GM19372 (cell line): Measurements from ENCODE around the gene ZFAND3.
"Not testable (repeated sequence)": the region's sequence is repeated elsewhere in the genome, so short reads cannot be mapped to it uniquely, and the experiment has no call there.

Experiments
- ATAC-seq: cut with Tn5 transposase; IDR thresholded peaks from one replicate; pipeline ENCODE4 v1.9.1; 2021; ENCODE audit warnings: mild to moderate bottlenecking, low read depth, moderate library complexity; ENCODE audit not compliant: unreplicated experiment

The ZFAND3 gene

GRCh38 chr6:37928217-37928616 is 108.7 kb downstream of the ZFAND3 start:
- no peak for ATAC-seq

DNA sequence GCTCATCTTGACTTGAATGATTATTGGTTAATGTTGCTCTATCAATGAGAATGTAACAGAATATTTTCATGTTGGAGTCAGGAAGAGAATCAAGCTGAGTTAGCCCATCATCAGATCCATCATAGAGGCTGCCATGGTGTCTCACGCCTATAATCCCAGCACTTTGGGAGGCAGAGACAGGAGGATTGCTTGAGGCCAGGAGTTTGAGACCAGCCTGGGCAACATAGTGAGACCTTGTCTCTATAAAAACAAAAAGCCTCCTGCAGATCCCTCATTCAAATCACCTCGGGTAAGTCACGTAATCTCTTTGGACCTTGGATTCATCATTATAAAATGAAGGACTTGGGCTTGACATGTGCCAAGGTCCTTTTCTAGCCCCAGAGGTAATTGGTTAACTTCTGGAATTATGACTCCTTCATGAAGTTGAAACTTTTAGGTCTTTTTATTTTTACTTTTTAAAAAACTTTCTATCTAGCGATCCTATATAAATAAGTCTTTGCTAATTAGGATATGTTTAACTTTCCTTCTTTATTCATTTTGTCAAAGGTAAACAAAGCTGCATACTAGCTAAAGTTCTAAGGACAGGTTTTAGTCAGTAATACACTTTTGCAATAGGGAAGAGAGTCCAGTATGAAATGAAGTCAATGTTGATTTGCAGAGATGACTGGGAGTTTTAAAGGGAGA is 110.9 kb downstream of the ZFAND3 start:
- no peak for ATAC-seq

DNA sequence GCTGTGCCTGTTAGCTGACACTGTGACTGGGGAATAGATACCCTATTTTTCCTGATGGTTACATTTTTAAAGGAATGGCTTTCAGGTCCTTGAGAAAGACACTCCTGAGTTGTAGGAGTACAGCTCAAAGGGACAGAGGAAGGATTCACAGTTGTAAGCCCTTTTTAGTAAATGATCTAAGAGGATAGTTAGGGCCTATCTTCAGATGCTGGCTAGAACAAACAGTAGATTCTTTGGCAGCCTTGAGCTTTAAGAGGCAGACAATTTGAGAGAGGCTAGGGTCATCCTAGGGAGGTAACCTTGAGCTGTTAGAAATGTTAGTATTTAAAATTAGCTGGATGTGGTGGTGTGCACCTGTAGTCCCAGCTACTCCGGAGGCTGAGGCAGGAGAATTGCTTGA is 111.5 kb downstream of the ZFAND3 start:
- ATAC-seq: no peak

DNA sequence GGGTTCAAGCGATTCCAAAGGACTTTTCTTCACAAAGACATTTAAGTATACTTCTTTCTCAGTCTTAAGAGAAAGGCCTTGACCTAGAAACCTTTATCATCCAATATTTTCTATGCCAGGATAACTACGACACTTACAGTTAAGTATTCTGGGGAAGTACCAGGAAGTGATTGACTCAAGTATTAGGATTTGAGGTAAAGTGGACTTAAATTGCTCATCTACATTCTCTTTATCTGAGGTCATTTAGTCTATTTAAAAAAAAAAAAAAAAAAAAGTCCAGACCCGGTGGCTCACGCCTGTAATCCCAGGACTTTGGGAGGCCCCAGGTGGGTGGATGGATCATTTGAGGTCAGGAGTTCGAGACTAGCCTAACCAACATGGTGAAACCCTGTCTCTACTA is 114.7 kb downstream of the ZFAND3 start:
- ATAC-seq: no peak

DNA sequence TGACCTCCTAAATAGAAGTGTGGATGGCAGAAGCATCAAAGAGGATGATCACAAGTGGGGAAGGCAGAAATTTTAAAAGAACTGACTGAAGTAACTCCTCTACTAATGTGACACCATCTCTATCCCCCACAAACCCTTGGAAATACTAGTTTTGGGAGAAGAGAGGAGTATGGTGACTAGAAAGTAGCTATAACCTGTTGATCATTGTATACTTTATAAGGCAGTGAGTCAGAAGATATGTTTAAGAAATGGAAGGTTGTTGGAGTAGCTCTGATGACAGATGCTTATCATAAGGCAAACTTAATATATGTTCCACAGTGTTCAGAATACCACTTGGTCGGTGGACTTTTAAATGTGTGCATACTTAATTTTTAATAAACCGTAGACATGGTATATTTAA is 116.6 kb downstream of the ZFAND3 start:
- ATAC-seq: no peak

DNA sequence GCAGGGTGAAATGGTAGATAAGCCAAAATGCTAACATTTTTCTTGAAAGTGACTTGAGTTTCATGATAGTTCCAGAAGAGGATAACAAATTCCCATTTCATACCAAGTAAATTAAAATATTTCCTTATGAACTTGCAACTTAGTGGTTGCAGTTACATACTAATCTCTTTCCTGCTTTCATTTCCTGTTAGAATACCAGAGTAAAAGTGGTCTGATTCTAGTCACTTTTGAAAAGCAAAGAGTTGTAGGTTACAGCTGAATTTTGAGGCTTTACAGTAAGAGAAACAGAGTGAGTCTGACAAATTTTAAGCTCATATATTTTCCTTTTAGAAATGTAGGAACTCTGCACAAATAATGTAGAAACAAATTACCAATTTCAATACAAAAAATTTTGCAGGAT is 117.4 kb downstream of the ZFAND3 start:
- ATAC-seq: no peak

GRCh38 chr6:37938909-37939308 is 119.4 kb downstream of the ZFAND3 start:
- no peak for ATAC-seq

GRCh38 chr6:37940074-37940847 is 120.7 kb downstream of the ZFAND3 start:
- no peak for ATAC-seq

DNA sequence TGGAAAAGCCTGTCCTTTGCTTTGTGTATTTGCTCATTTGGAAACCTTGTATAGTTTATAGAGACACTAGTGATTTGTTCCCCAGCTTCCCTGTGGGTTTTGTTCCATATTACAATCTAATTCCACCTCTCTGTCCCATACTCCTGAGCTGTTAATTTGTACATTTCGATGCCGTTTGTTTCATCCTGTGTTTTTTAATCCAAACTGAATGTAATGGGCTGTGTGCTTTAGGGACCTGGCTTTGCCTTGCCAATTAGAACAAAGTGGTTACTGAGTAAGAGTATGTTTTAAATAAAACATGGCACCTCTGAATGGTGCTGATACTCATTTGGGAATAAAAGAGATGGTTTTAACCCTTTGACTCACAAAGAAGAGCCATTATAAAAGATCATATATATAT is 122.3 kb downstream of the ZFAND3 start:
- no peak for ATAC-seq

DNA sequence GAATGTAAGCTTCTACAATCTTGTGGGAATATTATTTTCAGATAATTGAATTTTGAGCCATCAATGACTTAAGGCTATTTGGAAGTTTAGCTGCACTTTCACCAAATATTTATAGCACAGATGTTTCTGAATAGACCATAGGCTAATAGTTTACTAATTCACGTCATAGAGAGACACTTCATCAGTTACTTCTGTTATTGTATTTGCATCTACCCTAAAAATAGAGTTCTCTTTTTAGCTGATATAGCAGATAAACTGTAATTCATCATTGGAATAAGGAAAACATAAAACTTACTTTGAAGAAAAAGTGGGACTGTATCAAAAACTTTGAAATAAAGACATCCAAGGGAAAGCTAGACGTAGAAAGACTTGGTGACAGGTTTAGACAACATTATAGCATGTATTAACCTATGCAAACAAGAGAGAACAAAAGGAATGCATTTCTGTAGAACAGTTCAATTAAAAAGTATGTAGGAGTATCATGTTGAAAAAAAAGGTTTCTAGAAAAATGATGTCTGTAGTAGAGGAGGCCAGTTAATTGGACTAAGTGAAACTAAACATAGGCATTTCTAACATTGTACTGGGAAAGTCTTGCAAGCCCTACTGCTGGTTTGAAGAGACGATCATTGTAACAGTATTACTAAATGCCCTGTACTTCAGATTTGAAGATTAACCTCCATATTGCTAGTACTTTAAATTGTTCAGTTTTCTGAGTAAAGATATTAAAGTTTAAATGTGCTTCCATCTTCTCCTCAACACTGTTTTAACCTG is 123.3 kb downstream of the ZFAND3 start:
- ATAC-seq: no peak

- no peak for ATAC-seq
Measured at GRCh38 chr6:37943436-37944058, 124.0 kb downstream of the ZFAND3 start.

GRCh38 chr6:37946057-37946456 is 126.5 kb downstream of the ZFAND3 start:
- ATAC-seq: no peak

DNA sequence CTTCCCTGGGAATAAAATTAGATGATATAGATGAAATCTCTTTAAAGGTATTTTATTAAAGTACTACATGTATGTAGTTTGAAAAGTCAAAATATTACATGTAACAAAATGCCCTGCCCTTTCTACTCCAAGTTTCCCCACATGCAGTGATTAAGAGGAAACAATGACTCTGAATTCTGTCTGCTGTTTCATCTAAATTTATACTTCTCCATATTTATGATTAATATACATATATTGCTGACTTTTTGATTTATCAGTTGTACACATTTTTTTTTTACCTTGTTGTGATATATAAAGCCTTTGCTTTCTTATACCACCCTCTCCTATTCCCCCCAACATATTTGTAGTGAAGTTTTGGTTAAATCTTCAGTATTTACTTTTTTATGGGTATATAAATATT is 127.9 kb downstream of the ZFAND3 start:
- ATAC-seq: no peak

DNA sequence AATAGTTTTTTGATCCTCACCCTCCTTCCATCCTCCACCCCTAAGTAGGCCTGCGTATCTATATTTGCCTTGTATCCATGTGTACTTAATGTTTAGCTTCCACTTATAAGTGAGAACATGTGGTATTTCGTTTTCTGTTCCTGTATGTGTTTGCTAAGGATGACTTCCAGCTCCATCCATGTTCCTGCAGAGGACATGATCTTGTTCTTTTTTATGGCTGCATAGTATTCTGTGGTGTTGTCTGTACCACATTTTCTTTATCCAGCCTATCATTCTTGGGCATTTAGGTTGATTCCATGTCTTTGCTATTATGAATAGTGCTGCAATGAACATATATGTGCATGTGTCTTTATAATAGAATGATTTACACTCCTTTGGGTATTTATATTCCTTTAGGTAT is 129.1 kb downstream of the ZFAND3 start:
- ATAC-seq: not testable (repeated sequence)

DNA sequence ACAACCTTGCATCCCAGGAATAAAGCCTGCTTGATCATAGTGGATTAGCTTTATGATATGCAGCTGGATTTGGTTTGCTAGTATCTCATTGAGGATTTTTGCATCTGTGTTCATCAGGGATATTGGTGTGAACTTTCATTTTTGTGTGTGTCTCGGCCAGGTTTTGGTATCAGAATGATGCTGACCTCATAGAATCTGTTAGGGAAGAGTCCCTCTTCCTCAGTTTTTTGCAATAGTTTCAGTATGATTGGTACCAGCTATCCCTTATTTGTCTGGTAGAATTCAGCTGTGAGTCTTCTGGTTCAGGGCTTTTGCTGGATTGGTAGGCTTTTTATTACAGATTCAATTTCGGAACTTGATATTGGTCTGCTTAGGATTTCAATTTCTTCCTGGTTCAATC is 132.5 kb downstream of the ZFAND3 start:
- ATAC-seq: no peak

DNA sequence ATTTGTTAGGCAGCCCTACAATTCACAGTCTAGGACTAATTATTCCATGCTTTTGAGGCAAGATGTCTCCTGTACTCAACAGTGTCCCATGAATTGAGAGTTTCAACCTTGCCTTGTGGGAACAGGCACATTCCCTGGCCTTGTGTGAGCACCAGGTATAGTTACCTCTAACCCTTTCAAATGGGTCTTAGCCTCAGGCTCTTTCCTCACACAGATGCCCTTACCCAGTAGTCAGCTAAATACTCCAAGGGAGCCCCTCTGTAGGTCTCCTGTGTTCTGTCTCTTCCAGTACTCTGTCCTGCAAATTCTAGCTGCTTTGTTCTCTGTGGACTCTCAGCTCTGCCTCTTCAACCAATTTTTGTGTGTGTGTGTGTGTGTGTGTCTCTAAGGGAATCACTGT is 135.3 kb downstream of the ZFAND3 start:
- ATAC-seq: no peak

DNA sequence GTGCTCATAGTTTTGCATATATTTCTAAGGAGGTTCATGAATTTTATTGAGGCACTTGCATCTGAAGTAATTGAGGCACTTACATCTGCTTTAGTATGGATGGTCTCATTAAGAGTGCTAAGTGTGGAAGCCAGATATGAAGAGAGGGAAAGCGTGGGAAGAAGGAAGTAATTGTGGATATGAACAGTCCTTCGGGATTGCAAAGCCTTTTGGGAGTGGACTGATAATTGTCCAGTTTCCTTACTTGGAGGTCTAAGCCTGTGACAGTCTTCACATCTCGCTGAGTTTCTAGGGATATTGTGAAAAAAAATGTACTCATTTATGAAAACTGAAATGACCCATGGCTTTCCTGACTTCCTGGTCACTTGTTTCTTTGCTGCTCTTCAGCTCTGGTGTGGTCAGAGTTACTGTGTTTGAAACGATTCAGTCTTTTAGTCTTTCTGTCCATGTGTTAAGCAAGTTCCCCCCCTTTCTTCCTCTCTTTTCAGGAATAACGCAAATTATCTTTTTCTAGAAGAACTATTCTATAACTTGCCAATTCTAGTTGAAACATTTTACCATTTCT is 137.3 kb downstream of the ZFAND3 start:
- no peak for ATAC-seq

- no peak for ATAC-seq
Measured at GRCh38 chr6:37959061-37959460, 139.5 kb downstream of the ZFAND3 start.

DNA sequence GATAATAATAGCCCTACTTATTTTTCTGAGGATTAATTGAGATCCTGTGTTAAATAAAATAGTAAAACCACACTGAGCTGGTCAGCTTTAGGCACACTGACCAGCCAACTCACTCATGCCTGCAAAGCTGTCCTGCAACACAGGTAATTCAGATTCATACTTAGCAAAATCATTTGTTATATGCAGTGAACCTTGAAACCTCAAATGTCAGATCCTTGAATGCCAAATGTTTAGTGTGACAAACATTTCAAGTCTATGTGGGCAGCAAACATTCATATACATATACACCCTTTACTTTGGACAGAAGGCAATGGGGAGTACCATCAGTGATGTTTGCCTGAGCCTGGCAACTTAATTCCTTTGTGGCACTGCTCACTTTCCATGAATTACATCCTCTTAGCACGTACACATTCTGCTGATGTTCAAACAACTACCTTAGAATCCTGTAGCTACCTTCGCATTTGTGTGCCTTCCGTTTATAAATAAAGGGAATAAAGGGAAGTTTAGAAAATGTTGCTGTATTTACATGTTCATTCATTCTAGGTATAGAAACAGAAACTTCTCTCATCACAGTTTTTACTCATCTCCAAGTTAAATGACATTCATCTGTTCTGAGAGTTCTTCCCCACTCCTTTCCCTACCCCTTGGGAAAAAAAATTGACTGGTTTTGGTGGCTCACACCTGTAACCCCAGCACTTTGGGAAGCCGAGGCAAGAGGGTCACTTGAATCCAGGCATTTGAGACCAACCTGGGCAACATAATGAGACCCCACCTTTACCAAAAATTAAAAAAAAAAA is 140.8 kb downstream of the ZFAND3 start:
- no peak for ATAC-seq
